Astrocyte of the spinal cord (primary cell): ENCODE results near the gene FEM1A.
"Not testable (repeated sequence)": the region's sequence is repeated elsewhere in the genome, so short reads cannot be mapped to it uniquely, and the experiment has no call there.

ENCODE experiments used
- DNase-seq: peaks from one replicate; pipeline ENCODE4 v3.0.0; 2011; ENCODE audit warnings: low read depth, low spot score
- H3K4me3 ChIP-seq: 2 replicates; pipeline ENCODE4 v1.5.1; 2011; ENCODE audit warnings: low read depth, mild to moderate bottlenecking, low read length, moderate library complexity
- CTCF ChIP-seq: IDR thresholded peaks from 2 replicates; pipeline ENCODE4 v1.5.1; 2012; ENCODE audit warnings: low read depth, mild to moderate bottlenecking, low read length, inconsistent platforms
- in situ Hi-C: cut with HindIII; loops from 2 replicates; pipeline ENCODE4 v1.10.0; 2017; ENCODE audit warnings: low sequenced_read_pairs

Gene FEM1A

GRCh38 chr19:4839192-4839591 is 47.7 kb downstream of the FEM1A start:
- in situ Hi-C loops: no loop called here
- no peak for TF ChIP-seq CTCF
- DNase-seq: no peak
- no peak overlapping the region for H3K4me3 ChIP-seq

GRCh38 chr19:4843647-4843965 is 52.1 kb downstream of the FEM1A start:
- no peak overlapping the region for H3K4me3 ChIP-seq
- TF ChIP-seq CTCF: no peak
- in situ Hi-C loops: no loop called here
- DNase-seq: no peak

- in situ Hi-C loops: no loop called here
- no peak for DNase-seq
- no peak for TF ChIP-seq CTCF
- H3K4me3 ChIP-seq: no peak overlapping the region
These were observed 53.0 kb downstream of the FEM1A start for GRCh38 chr19:4844348-4845179.

- peak; percentile 59 for DNase-seq
- in situ Hi-C loops, H3K4me3 ChIP-seq: not testable (repeated sequence)
These were observed 54.4 kb downstream of the FEM1A start for GRCh38 chr19:4845975-4846374.

GRCh38 chr19:4847190-4847973 is 55.8 kb downstream of the FEM1A start:
- in situ Hi-C loops: no loop called here
- no peak for DNase-seq
- no peak for TF ChIP-seq CTCF
- no peak overlapping the region for H3K4me3 ChIP-seq

- no peak for DNase-seq
- in situ Hi-C loops: no loop called here
- TF ChIP-seq CTCF: no peak
- H3K4me3 ChIP-seq: no peak overlapping the region
These were observed 57.5 kb downstream of the FEM1A start for GRCh38 chr19:4849019-4849418.
